Inflammatory macrophage treated with lipopolysaccharide for 1 hour (primary cell): ENCODE results near the gene CLIC5.

ENCODE experiments used
- DNase-seq, 2 donors: peaks; one replicate each; pipeline ENCODE4 v3.0.0-alpha.2; 2020 to 2022

Gene CLIC5

GRCh38 chr6:46032110-46032998 lies 16.7 kb upstream of the CLIC5 start:
- DNase-seq = peak in 1 of 2 donors; percentile 31

GRCh38 chr6:46029602-46030001 lies 13.9 kb upstream of the CLIC5 start:
- no peak for DNase-seq

- DNase-seq = no peak
These were observed 10.6 kb upstream of the CLIC5 start for GRCh38 chr6:46026307-46026706.

GRCh38 chr6:46025573-46025972 lies 9.9 kb upstream of the CLIC5 start:
- no peak for DNase-seq

- no peak for DNase-seq
These were observed 8.6 kb upstream of the CLIC5 start for GRCh38 chr6:46024124-46024769.

GRCh38 chr6:46023216-46023915 lies 7.7 kb upstream of the CLIC5 start:
- no peak for DNase-seq

- no peak for DNase-seq
These were observed 6.7 kb upstream of the CLIC5 start for GRCh38 chr6:46022106-46022948.

- no peak for DNase-seq
These were observed 2.1 kb upstream of the CLIC5 start for GRCh38 chr6:46017726-46018125.

GRCh38 chr6:46016063-46016608 lies 476 bp upstream of the CLIC5 start:
- DNase-seq = no peak

GRCh38 chr6:46014511-46015118 lies 1.0 kb downstream of the CLIC5 start:
- DNase-seq = no peak

GRCh38 chr6:46014046-46014445 lies 1.6 kb downstream of the CLIC5 start:
- no peak for DNase-seq

GRCh38 chr6:46013639-46014038 lies 2.0 kb downstream of the CLIC5 start:
- no peak for DNase-seq

- DNase-seq = no peak
These were observed 2.8 kb downstream of the CLIC5 start for GRCh38 chr6:46012834-46013233.

GRCh38 chr6:46011188-46012085 lies 4.2 kb downstream of the CLIC5 start:
- DNase-seq = no peak

- no peak for DNase-seq
These were observed 4.9 kb downstream of the CLIC5 start for GRCh38 chr6:46010771-46011170.

- DNase-seq = no peak
These were observed 5.4 kb downstream of the CLIC5 start for GRCh38 chr6:46010270-46010669.

- DNase-seq = no peak
These were observed 13.4 kb downstream of the CLIC5 start for GRCh38 chr6:46002264-46002663.

GRCh38 chr6:46000905-46001304 lies 14.8 kb downstream of the CLIC5 start:
- no peak for DNase-seq

GRCh38 chr6:45998524-45998923 lies 17.1 kb downstream of the CLIC5 start:
- DNase-seq = no peak

- no peak for DNase-seq
These were observed 17.7 kb downstream of the CLIC5 start for GRCh38 chr6:45997875-45998506.
